Loucy (cell line): ENCODE data around the gene TMEM203.

Source experiments
- H2AFZ ChIP-seq: fragments of 200-600 bp; sonication (generic); 2 replicates; pipeline ENCODE4 v1.6.0; 2016; ENCODE audit warnings: antibody characterized with exemption, mild to moderate bottlenecking, low read length, moderate library complexity
- H3F3A ChIP-seq: fragments of 200-600 bp; 2 replicates; pipeline ENCODE4 v1.6.0; 2016; ENCODE audit warnings: antibody characterized with exemption, low read depth, mild to moderate bottlenecking
- H3K27me3 ChIP-seq: fragments of 200-600 bp; sonication (generic); 2 replicates; pipeline ENCODE4 v1.6.1; 2014; ENCODE audit warnings: low read length, mild to moderate bottlenecking; ENCODE audit not compliant: insufficient read depth, poor library complexity, severe bottlenecking
- H3K36me3 ChIP-seq: fragments of 200-600 bp; sonication (generic); 2 replicates; pipeline ENCODE4 v1.6.1; 2016; ENCODE audit warnings: low read length; ENCODE audit not compliant: insufficient read depth
- H3K4me1 ChIP-seq: fragments of 200-600 bp; sonication (generic); 2 replicates; pipeline ENCODE4 v1.5.1; 2014; ENCODE audit warnings: low read length, mild to moderate bottlenecking; ENCODE audit not compliant: insufficient read depth, poor library complexity, severe bottlenecking
- H3K4me2 ChIP-seq: fragments of 200-600 bp; sonication (generic); 2 replicates; pipeline ENCODE4 v1.6.0; 2014; ENCODE audit warnings: antibody characterized with exemption, low read length, low read depth, mild to moderate bottlenecking; ENCODE audit not compliant: poor library complexity, severe bottlenecking
- H3K4me3 ChIP-seq: fragments of 200-600 bp; sonication (generic); 2 replicates; pipeline ENCODE4 v1.5.1; 2014; ENCODE audit warnings: low read length, mild to moderate bottlenecking, mixed read lengths; ENCODE audit not compliant: poor library complexity, severe bottlenecking
- H3K79me2 ChIP-seq: fragments of 200-600 bp; sonication (generic); 2 replicates; pipeline ENCODE4 v1.6.1; 2014; ENCODE audit warnings: low read length; ENCODE audit not compliant: insufficient read depth
- H3K9ac ChIP-seq: fragments of 200-600 bp; sonication (generic); 2 replicates; pipeline ENCODE4 v1.6.0; 2014; ENCODE audit warnings: mild to moderate bottlenecking, low read depth, low read length, moderate library complexity; ENCODE audit not compliant: poor library complexity, severe bottlenecking
- H3K9me2 ChIP-seq: fragments of 200-600 bp; sonication (generic); replicated peaks from 2 replicates; pipeline ENCODE4 v1.6.1; 2016; ENCODE audit warnings: low read depth, low read length, mixed read lengths
- H3K9me3 ChIP-seq: fragments of 200-600 bp; sonication (generic); 2 replicates; pipeline ENCODE4 v1.6.1; 2014; ENCODE audit warnings: mild to moderate bottlenecking, antibody characterized with exemption, low read length, low read depth; ENCODE audit not compliant: insufficient read depth
- H4K20me1 ChIP-seq: fragments of 200-600 bp; sonication (generic); 2 replicates; pipeline ENCODE4 v1.6.0; 2014; ENCODE audit warnings: antibody characterized with exemption, low read length, mild to moderate bottlenecking; ENCODE audit not compliant: insufficient read depth, poor library complexity, severe bottlenecking
- EZH2phosphoT487 ChIP-seq: fragments of 200-600 bp; IDR thresholded peaks from 2 replicates; pipeline ENCODE4 v1.6.1; 2018; ENCODE audit warnings: antibody characterized with exemption, mild to moderate bottlenecking, moderate library complexity, borderline replicate concordance
- TF ChIP-seq, protein P1 (sequence below): fragments of 200-600 bp; sonication (generic); conservative IDR thresholded peaks from 2 replicates; pipeline ENCODE4 v1.5.1; 2014; ENCODE audit warnings: mild to moderate bottlenecking, antibody characterized with exemption, low read length

Gene TMEM203

DNA sequence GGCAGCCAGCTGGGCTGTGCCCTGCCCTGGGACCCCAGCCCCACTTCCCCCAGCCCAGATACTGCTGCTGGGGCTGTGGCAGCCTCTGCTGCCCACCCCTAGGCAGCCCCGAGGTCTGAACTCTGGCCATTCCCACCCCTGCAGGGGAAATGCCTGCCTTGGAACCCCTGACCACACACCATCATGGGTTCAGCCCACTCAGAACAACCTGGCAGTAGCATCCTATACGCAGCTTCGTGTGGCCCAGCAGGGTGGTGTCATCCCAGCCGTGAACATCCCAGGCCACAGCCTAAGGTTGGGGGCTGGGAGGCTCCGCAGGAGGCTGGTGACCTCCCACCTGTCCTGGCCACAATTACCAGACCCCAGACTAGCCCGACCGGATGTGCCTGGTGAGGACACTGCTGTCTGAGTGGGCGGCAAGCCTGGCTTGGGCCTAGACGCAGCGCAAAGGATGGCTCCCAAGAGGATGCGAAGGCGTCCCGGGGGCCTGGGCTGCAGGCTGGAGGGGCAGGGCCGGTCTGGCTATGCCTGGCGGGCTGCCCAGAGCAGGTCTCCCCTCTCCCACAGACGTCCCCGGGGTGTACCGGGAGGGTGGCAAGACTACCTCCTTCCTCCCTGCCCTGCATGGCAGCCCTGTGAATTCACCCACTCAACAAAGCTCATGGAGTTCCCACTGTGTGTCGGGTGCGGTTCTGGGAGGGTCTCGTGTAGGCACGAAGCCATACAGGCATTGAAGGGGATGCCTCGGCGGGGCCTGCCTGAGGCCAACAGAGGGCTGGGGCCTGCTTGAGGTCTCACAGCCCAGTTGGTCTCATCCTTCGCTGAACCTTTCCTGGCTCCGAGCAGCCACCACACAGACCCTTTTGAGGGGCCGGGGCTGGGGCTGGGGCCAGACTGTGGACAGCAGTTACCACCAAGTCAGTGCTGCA is 23.8 kb upstream of the TMEM203 start:
- H2AFZ ChIP-seq, result no peak overlapping the region
- no peak overlapping the region for H3K9ac ChIP-seq

DNA sequence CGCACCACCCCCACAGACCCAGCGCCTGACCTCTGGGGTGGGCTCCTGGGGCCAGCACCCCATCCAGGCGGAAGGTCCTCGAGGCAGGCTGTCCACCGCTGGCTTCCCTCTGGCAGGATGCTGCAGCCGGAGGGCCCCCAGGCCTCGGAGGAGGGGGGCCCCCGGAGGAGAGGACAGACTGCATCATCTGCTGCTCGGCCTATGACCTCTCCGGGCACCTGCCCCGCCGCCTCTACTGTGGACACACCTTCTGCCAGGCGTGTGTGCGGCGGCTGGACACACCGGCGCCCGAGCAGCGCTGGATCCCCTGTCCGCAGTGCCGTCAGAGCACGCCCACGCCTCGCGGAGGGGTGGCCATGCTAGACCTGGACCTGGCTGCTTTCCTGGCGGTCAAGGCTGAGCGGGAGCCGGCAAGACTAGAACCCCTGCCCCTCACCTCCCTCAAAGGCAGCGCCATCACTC is 23.1 kb upstream of the TMEM203 start:
- H3K9ac ChIP-seq, result no peak overlapping the region
- TF ChIP-seq, protein P1, sequence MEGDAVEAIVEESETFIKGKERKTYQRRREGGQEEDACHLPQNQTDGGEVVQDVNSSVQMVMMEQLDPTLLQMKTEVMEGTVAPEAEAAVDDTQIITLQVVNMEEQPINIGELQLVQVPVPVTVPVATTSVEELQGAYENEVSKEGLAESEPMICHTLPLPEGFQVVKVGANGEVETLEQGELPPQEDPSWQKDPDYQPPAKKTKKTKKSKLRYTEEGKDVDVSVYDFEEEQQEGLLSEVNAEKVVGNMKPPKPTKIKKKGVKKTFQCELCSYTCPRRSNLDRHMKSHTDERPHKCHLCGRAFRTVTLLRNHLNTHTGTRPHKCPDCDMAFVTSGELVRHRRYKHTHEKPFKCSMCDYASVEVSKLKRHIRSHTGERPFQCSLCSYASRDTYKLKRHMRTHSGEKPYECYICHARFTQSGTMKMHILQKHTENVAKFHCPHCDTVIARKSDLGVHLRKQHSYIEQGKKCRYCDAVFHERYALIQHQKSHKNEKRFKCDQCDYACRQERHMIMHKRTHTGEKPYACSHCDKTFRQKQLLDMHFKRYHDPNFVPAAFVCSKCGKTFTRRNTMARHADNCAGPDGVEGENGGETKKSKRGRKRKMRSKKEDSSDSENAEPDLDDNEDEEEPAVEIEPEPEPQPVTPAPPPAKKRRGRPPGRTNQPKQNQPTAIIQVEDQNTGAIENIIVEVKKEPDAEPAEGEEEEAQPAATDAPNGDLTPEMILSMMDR, result no peak
- TF ChIP-seq EZH2phosphoT487, result no peak
- H3K79me2 ChIP-seq, result no peaks in the 10 kb centered on the region
- H3K9me2 ChIP-seq, result no peaks in the 10 kb centered on the region
- no peaks in the 10 kb centered on the region for H3K36me3 ChIP-seq
- H3F3A ChIP-seq, result no peaks in the 10 kb centered on the region
- H3K4me1 ChIP-seq, result peaks cover 15% of the 10 kb centered on the region
- H3K4me2 ChIP-seq, result no peak overlapping the region
- no peak overlapping the region for H3K4me3 ChIP-seq
- H2AFZ ChIP-seq, result no peak overlapping the region
- H3K27me3 ChIP-seq, result no peaks in the 10 kb centered on the region
- no peaks in the 10 kb centered on the region for H4K20me1 ChIP-seq
- no peaks in the 10 kb centered on the region for H3K9me3 ChIP-seq

More for the DNA sequence above, 23.8 kb upstream of the TMEM203 start:
- no peak for TF ChIP-seq EZH2phosphoT487
- TF ChIP-seq, protein P1, result no peak
- Histone ChIP-seq H3K36me3 (no peaks in the 10 kb centered on the region), H3K9me3 (no peaks in the 10 kb centered on the region), H4K20me1 (no peaks in the 10 kb centered on the region), H3K27me3 (no peaks in the 10 kb centered on the region), H3K79me2 (no peaks in the 10 kb centered on the region), H3K9me2 (no peaks in the 10 kb centered on the region), H3F3A (no peaks in the 10 kb centered on the region), H3K4me3 (no peak overlapping the region), H3K4me1 (peaks cover 9% of the 10 kb centered on the region), H3K4me2 (no peak overlapping the region)

DNA sequence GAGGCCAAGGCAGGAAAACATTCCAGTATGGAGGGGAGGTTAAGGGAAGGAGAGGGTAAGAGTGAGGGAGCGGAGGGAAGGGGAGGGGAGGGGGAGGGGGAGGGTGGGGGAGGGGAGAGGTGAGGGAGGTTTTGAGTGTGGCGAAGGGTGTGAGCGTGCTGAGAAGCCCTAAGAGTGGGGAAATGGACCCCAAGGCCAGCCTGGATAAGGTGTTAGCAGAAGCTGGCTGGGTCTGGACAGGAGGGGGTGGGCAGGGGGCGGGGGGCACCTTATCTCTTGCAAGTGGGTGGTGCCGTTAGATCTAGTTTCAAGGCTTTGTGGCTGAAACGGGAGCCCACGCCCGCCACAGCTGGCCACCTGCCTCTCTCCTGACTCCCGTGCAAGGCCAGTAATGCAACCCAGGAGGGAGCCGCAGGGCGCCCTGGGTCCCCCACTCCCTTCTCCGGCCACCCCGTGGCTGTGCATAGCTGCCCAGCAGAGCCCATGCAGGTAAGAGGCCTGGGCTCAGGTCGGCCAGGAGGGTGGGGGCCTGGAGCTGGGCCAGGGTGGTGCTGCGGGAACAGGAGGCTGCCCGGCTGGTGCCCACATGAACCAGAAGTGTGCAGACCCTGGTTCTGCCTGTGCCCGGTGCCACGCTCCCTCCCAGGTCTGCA is 22.5 kb upstream of the TMEM203 start:
- no peaks in the 10 kb centered on the region for H3K27me3 ChIP-seq
- H3K79me2 ChIP-seq, result no peaks in the 10 kb centered on the region
- no peaks in the 10 kb centered on the region for H3K9me3 ChIP-seq
- no peak for TF ChIP-seq EZH2phosphoT487
- no peaks in the 10 kb centered on the region for H4K20me1 ChIP-seq
- H2AFZ ChIP-seq, result no peak overlapping the region
- H3K36me3 ChIP-seq, result no peaks in the 10 kb centered on the region
- no peak overlapping the region for H3K4me3 ChIP-seq
- H3K9ac ChIP-seq, result no peak overlapping the region
- no peaks in the 10 kb centered on the region for H3F3A ChIP-seq
- peaks cover 16% of the 10 kb centered on the region for H3K4me1 ChIP-seq
- H3K4me2 ChIP-seq, result no peak overlapping the region
- no peaks in the 10 kb centered on the region for H3K9me2 ChIP-seq
